ENCODE data around the gene WDR27.

DNA sequence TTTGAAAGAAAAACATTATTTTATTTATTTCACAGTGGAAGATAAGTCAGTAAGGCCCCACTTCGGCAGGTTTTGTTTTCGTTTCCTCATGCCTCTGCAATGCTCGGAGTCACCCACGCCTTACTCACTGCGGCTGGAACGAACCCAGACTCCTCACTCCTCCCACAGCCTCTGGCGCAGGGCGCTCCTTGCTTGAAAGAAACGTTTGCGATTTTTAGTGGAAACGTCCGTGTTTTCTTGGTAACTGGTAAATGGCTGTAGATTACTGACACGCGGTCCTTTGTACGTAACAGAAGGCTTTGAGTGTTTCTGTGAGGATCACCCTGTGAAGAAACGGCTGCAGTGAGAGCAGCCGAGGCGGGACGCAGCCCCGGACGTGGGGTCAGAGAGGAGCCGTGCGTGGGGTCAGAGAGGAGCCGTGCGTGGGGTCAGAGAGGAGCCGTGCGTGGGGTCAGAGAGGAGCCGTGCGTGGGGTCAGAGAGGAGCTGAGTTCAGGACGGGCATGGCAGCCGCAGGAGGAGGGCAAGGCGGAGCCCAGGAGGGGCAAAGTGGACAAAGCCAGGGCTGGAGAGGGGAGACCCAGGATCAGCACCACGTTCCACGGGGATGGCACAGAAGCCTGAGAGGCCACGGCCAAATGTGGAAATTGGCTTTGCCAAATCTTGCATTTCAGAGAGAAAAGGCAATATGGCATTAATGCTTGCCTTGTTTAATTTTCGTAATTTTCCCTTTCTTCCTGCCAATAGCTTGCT lies 249.5 kb downstream of the WDR27 start:
- no peak for TF ChIP-seq CTCF (IDR thresholded peaks at IDR 0.05)
- no peak for TF ChIP-seq POLR2A (IDR thresholded peaks at IDR 0.05)
- peak in 1 of 2 donors; percentile 37 for TF ChIP-seq POLR2AphosphoS5 (IDR thresholded peaks at IDR 0.05)
